ENCODE results near the gene MAML3.

Gene MAML3

GRCh38 chr4:139844057-139844456, 309.9 kb downstream of the MAML3 start:
- Histone ChIP-seq H3K4me2 (ENCODE audit: low read length) (no peak overlapping the region), H3K27me3 (ENCODE audit: control insufficient read depth, low read length) (no peaks in the 10 kb centered on the region), H4K20me1 (ENCODE audit: control insufficient read depth, insufficient read depth, low read depth, low read length) (no peaks in the 10 kb centered on the region), H3K4me3 (ENCODE audit: low read length) (no peak overlapping the region), H3K79me2 (ENCODE audit: control insufficient read depth, low read length) (no peaks in the 10 kb centered on the region), H3K9me2 (replicated peaks; ENCODE audit: control insufficient read depth, low read length) (no peaks in the 10 kb centered on the region), H3F3A (ENCODE audit: control insufficient read depth, insufficient read depth) (no peaks in the 10 kb centered on the region), H3K36me3 (ENCODE audit: control insufficient read depth, low read length) (no peaks in the 10 kb centered on the region), H3K4me1 (ENCODE audit: control insufficient read depth, low read length) (peaks cover 22% of the 10 kb centered on the region), H3K27ac (ENCODE audit: low read depth, low read length) (no peak overlapping the region), H3K9me3 (ENCODE audit: control insufficient read depth, insufficient read depth, low read length) (no peaks in the 10 kb centered on the region)
- TF ChIP-seq, protein P1, sequence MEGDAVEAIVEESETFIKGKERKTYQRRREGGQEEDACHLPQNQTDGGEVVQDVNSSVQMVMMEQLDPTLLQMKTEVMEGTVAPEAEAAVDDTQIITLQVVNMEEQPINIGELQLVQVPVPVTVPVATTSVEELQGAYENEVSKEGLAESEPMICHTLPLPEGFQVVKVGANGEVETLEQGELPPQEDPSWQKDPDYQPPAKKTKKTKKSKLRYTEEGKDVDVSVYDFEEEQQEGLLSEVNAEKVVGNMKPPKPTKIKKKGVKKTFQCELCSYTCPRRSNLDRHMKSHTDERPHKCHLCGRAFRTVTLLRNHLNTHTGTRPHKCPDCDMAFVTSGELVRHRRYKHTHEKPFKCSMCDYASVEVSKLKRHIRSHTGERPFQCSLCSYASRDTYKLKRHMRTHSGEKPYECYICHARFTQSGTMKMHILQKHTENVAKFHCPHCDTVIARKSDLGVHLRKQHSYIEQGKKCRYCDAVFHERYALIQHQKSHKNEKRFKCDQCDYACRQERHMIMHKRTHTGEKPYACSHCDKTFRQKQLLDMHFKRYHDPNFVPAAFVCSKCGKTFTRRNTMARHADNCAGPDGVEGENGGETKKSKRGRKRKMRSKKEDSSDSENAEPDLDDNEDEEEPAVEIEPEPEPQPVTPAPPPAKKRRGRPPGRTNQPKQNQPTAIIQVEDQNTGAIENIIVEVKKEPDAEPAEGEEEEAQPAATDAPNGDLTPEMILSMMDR (IDR thresholded peaks at IDR 0.05; ENCODE audit: low read depth, low read length, poor library complexity, severe bottlenecking), result no peak
- TF ChIP-seq EZH2phosphoT487 (IDR thresholded peaks at IDR 0.05; ENCODE audit: borderline replicate concordance, low read length), result no peak

GRCh38 chr4:139843641-139844040, 310.3 kb downstream of the MAML3 start:
- H3K4me1 ChIP-seq (ENCODE audit: control insufficient read depth, low read length), result peaks cover 22% of the 10 kb centered on the region
- H3K27ac ChIP-seq (ENCODE audit: low read depth, low read length), result no peak overlapping the region
- H4K20me1 ChIP-seq (ENCODE audit: control insufficient read depth, insufficient read depth, low read depth, low read length), result no peaks in the 10 kb centered on the region
- no peaks in the 10 kb centered on the region for H3F3A ChIP-seq (ENCODE audit: control insufficient read depth, insufficient read depth)
- no peak overlapping the region for H3K4me2 ChIP-seq (ENCODE audit: low read length)
- no peaks in the 10 kb centered on the region for H3K36me3 ChIP-seq (ENCODE audit: control insufficient read depth, low read length)
- TF ChIP-seq, protein P1 (IDR thresholded peaks at IDR 0.05; ENCODE audit: low read depth, low read length, poor library complexity, severe bottlenecking), result no peak
- no peak for TF ChIP-seq EZH2phosphoT487 (IDR thresholded peaks at IDR 0.05; ENCODE audit: borderline replicate concordance, low read length)
- no peak overlapping the region for H3K4me3 ChIP-seq (ENCODE audit: low read length)
- H3K27me3 ChIP-seq (ENCODE audit: control insufficient read depth, low read length), result no peaks in the 10 kb centered on the region
- no peaks in the 10 kb centered on the region for H3K9me2 ChIP-seq (replicated peaks; ENCODE audit: control insufficient read depth, low read length)
- H3K9me3 ChIP-seq (ENCODE audit: control insufficient read depth, insufficient read depth, low read length), result no peaks in the 10 kb centered on the region
- H3K79me2 ChIP-seq (ENCODE audit: control insufficient read depth, low read length), result no peaks in the 10 kb centered on the region

- H3K36me3 ChIP-seq (ENCODE audit: control insufficient read depth, low read length), result no peaks in the 10 kb centered on the region
- H3F3A ChIP-seq (ENCODE audit: control insufficient read depth, insufficient read depth), result no peaks in the 10 kb centered on the region
- no peak overlapping the region for H3K27ac ChIP-seq (ENCODE audit: low read depth, low read length)
- H3K9me3 ChIP-seq (ENCODE audit: control insufficient read depth, insufficient read depth, low read length), result no peaks in the 10 kb centered on the region
- H3K4me1 ChIP-seq (ENCODE audit: control insufficient read depth, low read length), result peaks cover 22% of the 10 kb centered on the region
- no peaks in the 10 kb centered on the region for H3K27me3 ChIP-seq (ENCODE audit: control insufficient read depth, low read length)
- no peaks in the 10 kb centered on the region for H4K20me1 ChIP-seq (ENCODE audit: control insufficient read depth, insufficient read depth, low read depth, low read length)
- TF ChIP-seq EZH2phosphoT487 (IDR thresholded peaks at IDR 0.05; ENCODE audit: borderline replicate concordance, low read length), result no peak
- TF ChIP-seq, protein P1 (IDR thresholded peaks at IDR 0.05; ENCODE audit: low read depth, low read length, poor library complexity, severe bottlenecking), result no peak
- H3K9me2 ChIP-seq (replicated peaks; ENCODE audit: control insufficient read depth, low read length), result no peaks in the 10 kb centered on the region
- H3K4me2 ChIP-seq (ENCODE audit: low read length), result no peak overlapping the region
- H3K79me2 ChIP-seq (ENCODE audit: control insufficient read depth, low read length), result no peaks in the 10 kb centered on the region
- H3K4me3 ChIP-seq (ENCODE audit: low read length), result no peak overlapping the region
These were observed 312.4 kb downstream of the MAML3 start for GRCh38 chr4:139841464-139842195.

Data from DOHH2 (cell line).